SH-SY5Y (cell line): ENCODE measurements around the gene ATN1.

Experiments used
- GATA2 ChIP-seq: IDR thresholded peaks from 2 replicates; pipeline ENCODE4 v1.6.1; 2011; ENCODE audit warnings: mild to moderate bottlenecking, low read depth, low read length
- GATA3 ChIP-seq: IDR thresholded peaks from 2 replicates; pipeline ENCODE4 v1.6.1; 2011; ENCODE audit warnings: low read depth, mild to moderate bottlenecking, low read length, moderate library complexity

- no peak for TF ChIP-seq GATA3
- no peak for TF ChIP-seq GATA2
Observed at GRCh38 chr12:6883683-6884082, 44.1 kb upstream of the ATN1 start.
